Mucosa of stomach (tissue), 1 donor: Measurements from ENCODE around the gene ZNF791.
A peak's percentile ranks its signal among the peaks of the same experiment; 100 is the strongest.
"Not testable (repeated sequence)": the region's sequence is repeated elsewhere in the genome, so short reads cannot be mapped to it uniquely, and the experiment has no call there.

Experiments
- H3K27me3 ChIP-seq: one replicate; pipeline ENCODE4 v1.7.0; 2013; ENCODE audit warnings: mild to moderate bottlenecking, low read length; ENCODE audit not compliant: control insufficient read depth, insufficient read depth
- H3K36me3 ChIP-seq: one replicate; pipeline ENCODE4 v1.7.0; 2013; ENCODE audit warnings: low read length; ENCODE audit not compliant: control insufficient read depth, insufficient read depth
- H3K4me1 ChIP-seq: one replicate; pipeline ENCODE4 v1.7.0; 2013; ENCODE audit warnings: mild to moderate bottlenecking, low read length; ENCODE audit not compliant: control insufficient read depth, insufficient read depth
- H3K4me3 ChIP-seq: one replicate; pipeline ENCODE4 v1.7.0; 2013; ENCODE audit warnings: low read length
- H3K9ac ChIP-seq: one replicate; pipeline ENCODE4 v1.7.0; 2013; ENCODE audit warnings: mild to moderate bottlenecking, low read length, moderate library complexity
- H3K9me3 ChIP-seq: one replicate; pipeline ENCODE4 v1.7.0; 2013; ENCODE audit warnings: mild to moderate bottlenecking, low read length, moderate library complexity; ENCODE audit not compliant: control insufficient read depth
- donor health status: Pancreatic carcinoma.

The ZNF791 gene

GRCh38 chr19:12670159-12670928, 59.6 kb downstream of the ZNF791 start:
- Histone ChIP-seq H3K4me1 (peaks cover 37% of the 10 kb centered on the region), H3K4me3 (peak overlapping the region; percentile 94), H3K36me3 (no peaks in the 10 kb centered on the region), H3K9ac (peak overlapping the region; percentile 87), H3K27me3 (no peaks in the 10 kb centered on the region), H3K9me3 (no peaks in the 10 kb centered on the region)

- H3K9me3 ChIP-seq: no peaks in the 10 kb centered on the region
- peaks cover 16% of the 10 kb centered on the region for H3K36me3 ChIP-seq
- no peak overlapping the region for H3K9ac ChIP-seq
- no peaks in the 10 kb centered on the region for H3K27me3 ChIP-seq
- no peak overlapping the region for H3K4me3 ChIP-seq
- peaks cover 21% of the 10 kb centered on the region for H3K4me1 ChIP-seq
Measured at GRCh38 chr19:12672744-12673143, 62.0 kb downstream of the ZNF791 start.

GRCh38 chr19:12675399-12675798, 64.7 kb downstream of the ZNF791 start:
- no peaks in the 10 kb centered on the region for H3K27me3 ChIP-seq
- H3K4me1 ChIP-seq: peaks cover 4% of the 10 kb centered on the region
- H3K9ac ChIP-seq: no peak overlapping the region
- H3K4me3 ChIP-seq: no peak overlapping the region
- H3K9me3 ChIP-seq: no peaks in the 10 kb centered on the region
- peaks cover 16% of the 10 kb centered on the region for H3K36me3 ChIP-seq

- Histone ChIP-seq H3K9me3 (no peaks in the 10 kb centered on the region), H3K36me3 (peaks cover 16% of the 10 kb centered on the region), H3K27me3 (no peaks in the 10 kb centered on the region), H3K4me1 (no peaks in the 10 kb centered on the region), H3K4me3 (no peak overlapping the region), H3K9ac (no peak overlapping the region)
Measured at GRCh38 chr19:12675940-12676339, 65.2 kb downstream of the ZNF791 start.

GRCh38 chr19:12676384-12676792, 65.7 kb downstream of the ZNF791 start:
- no peaks in the 10 kb centered on the region for H3K27me3 ChIP-seq
- H3K4me3 ChIP-seq: no peak overlapping the region
- no peak overlapping the region for H3K9ac ChIP-seq
- no peaks in the 10 kb centered on the region for H3K4me1 ChIP-seq
- no peaks in the 10 kb centered on the region for H3K9me3 ChIP-seq
- peaks cover 16% of the 10 kb centered on the region for H3K36me3 ChIP-seq

- Histone ChIP-seq H3K9ac (no peak overlapping the region), H3K36me3 (peaks cover 16% of the 10 kb centered on the region), H3K4me3 (no peak overlapping the region), H3K4me1 (no peaks in the 10 kb centered on the region), H3K9me3 (no peaks in the 10 kb centered on the region), H3K27me3 (no peaks in the 10 kb centered on the region)
Measured at GRCh38 chr19:12676928-12677327, 66.2 kb downstream of the ZNF791 start.

GRCh38 chr19:12678039-12678438, 67.3 kb downstream of the ZNF791 start:
- H3K4me1 ChIP-seq, H3K9ac ChIP-seq, H3K27me3 ChIP-seq, H3K4me3 ChIP-seq, H3K9me3 ChIP-seq: not testable (repeated sequence)
- peaks cover 16% of the 10 kb centered on the region for H3K36me3 ChIP-seq

- Histone ChIP-seq H3K9ac (no peak overlapping the region), H3K4me3 (no peak overlapping the region), H3K36me3 (peaks cover 16% of the 10 kb centered on the region), H3K27me3 (no peaks in the 10 kb centered on the region), H3K4me1 (no peaks in the 10 kb centered on the region), H3K9me3 (no peaks in the 10 kb centered on the region)
Measured at GRCh38 chr19:12680034-12680433, 69.3 kb downstream of the ZNF791 start.

DNA sequence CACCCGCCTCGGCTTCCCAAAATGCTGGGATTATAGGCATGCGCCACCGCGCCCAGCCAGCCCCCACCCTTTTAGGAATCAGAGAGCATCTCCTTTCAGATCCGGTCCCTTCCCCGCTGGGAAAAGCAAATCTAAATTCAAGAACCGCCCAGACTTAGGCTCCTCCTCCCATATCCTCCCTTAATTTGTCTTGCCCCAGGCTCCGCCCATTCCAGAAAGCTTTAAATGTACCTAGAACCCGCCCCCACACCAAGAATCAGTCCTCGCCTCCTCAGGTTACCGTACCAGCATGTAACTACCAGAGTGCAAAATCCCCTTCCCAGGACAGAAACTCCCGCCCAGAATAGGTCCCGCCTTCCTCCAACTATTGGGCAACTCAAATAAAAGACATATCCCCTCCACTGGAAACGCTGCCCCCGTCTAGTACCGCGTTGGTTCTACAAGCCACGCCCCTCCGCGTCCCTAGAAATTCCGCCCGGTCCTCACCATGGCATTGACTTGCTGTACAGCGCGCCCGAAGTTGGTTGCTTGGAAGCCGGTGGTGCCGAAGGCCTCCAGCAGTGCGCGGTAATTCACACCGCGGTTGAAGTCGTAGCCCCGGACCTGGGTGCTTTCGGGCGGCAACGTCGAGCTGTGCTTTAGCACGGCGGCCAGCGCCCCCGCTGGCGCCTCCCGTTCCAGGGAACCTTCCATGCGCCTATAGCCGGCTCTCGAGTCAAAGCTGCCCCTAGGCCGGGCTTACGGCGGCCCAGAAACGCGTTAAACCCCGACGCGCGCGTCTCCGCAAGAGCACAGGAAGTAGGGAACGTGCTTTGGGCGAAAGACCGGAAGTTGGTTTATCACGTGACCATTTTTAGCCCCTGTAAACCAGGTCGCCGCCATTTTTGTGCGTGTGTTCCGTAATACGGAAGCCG, 70.6 kb downstream of the ZNF791 start, which contains the start of gene DHPS:
TSS of gene DHPS (minus strand) at position 807 of the 914 bp plus-strand sequence. CDS start at position 693, 114 bp downstream.
- Histone ChIP-seq H3K4me1 (no peaks in the 10 kb centered on the region), H3K9me3 (no peaks in the 10 kb centered on the region), H3K4me3 (peak within 1 kb of the TSS; percentile 99), H3K36me3 (peaks cover 10% of the 10 kb centered on the region), H3K27me3 (no peaks in the 10 kb centered on the region), H3K9ac (peak within 1 kb of the TSS; percentile 91)
